ENCODE results near the gene PPP6R2. TPM values are rescaled to one million over a fixed set of nuclear protein-coding genes. Genes with fewer than 3 reads are reported as not detected.

Gene PPP6R2
- total RNA-seq, 1 experiment from 2014 or later = 47.8 TPM

GRCh38 chr22:50326956-50327710 lies 16.0 kb upstream of the PPP6R2 start, which contains the start of gene DENND6B (continued):
- TF ChIP-seq, protein P1, sequence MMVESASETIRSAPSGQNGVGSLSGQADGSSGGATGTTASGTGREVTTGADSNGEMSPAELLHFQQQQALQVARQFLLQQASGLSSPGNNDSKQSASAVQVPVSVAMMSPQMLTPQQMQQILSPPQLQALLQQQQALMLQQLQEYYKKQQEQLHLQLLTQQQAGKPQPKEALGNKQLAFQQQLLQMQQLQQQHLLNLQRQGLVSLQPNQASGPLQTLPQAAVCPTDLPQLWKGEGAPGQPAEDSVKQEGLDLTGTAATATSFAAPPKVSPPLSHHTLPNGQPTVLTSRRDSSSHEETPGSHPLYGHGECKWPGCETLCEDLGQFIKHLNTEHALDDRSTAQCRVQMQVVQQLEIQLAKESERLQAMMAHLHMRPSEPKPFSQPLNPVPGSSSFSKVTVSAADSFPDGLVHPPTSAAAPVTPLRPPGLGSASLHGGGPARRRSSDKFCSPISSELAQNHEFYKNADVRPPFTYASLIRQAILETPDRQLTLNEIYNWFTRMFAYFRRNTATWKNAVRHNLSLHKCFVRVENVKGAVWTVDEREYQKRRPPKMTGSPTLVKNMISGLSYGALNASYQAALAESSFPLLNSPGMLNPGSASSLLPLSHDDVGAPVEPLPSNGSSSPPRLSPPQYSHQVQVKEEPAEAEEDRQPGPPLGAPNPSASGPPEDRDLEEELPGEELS (CRISPR knock-in tag; IDR thresholded peaks at IDR 0.05) = no peak
- no peak for TF ChIP-seq JAZF1 (CRISPR knock-in tag; IDR thresholded peaks at IDR 0.05)
- TF ChIP-seq, protein P2, sequence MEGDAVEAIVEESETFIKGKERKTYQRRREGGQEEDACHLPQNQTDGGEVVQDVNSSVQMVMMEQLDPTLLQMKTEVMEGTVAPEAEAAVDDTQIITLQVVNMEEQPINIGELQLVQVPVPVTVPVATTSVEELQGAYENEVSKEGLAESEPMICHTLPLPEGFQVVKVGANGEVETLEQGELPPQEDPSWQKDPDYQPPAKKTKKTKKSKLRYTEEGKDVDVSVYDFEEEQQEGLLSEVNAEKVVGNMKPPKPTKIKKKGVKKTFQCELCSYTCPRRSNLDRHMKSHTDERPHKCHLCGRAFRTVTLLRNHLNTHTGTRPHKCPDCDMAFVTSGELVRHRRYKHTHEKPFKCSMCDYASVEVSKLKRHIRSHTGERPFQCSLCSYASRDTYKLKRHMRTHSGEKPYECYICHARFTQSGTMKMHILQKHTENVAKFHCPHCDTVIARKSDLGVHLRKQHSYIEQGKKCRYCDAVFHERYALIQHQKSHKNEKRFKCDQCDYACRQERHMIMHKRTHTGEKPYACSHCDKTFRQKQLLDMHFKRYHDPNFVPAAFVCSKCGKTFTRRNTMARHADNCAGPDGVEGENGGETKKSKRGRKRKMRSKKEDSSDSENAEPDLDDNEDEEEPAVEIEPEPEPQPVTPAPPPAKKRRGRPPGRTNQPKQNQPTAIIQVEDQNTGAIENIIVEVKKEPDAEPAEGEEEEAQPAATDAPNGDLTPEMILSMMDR (IDR thresholded peaks at IDR 0.05) = peak; percentile 33; the same call in 1 of the 2 replicates
- TF ChIP-seq, protein P3, sequence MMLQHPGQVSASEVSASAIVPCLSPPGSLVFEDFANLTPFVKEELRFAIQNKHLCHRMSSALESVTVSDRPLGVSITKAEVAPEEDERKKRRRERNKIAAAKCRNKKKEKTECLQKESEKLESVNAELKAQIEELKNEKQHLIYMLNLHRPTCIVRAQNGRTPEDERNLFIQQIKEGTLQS (CRISPR knock-in tag; conservative IDR thresholded peaks at IDR 0.05) = no peak
- no peak for TF ChIP-seq FOXK1 (CRISPR knock-in tag; IDR thresholded peaks at IDR 0.05)
- no peak for TF ChIP-seq CREM (CRISPR knock-in tag; IDR thresholded peaks at IDR 0.05)
- TF ChIP-seq CREB1 (CRISPR knock-in tag; IDR thresholded peaks at IDR 0.05) = no peak
- no peak for TF ChIP-seq HMGA2 (CRISPR knock-in tag; IDR thresholded peaks at IDR 0.05)
- TF ChIP-seq E2F1 (CRISPR knock-in tag; IDR thresholded peaks at IDR 0.05) = no peak
- peak; percentile 70 for TF ChIP-seq SP1 (CRISPR knock-in tag; conservative IDR thresholded peaks at IDR 0.05)
- TF ChIP-seq, protein P4, sequence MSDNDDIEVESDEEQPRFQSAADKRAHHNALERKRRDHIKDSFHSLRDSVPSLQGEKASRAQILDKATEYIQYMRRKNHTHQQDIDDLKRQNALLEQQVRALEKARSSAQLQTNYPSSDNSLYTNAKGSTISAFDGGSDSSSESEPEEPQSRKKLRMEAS (CRISPR knock-in tag; IDR thresholded peaks at IDR 0.05) = peak; percentile 69; the same call in 1 of the 2 replicates
- no peak for TF ChIP-seq TP53 (CRISPR knock-in tag; IDR thresholded peaks at IDR 0.05)
- TF ChIP-seq, protein P5, sequence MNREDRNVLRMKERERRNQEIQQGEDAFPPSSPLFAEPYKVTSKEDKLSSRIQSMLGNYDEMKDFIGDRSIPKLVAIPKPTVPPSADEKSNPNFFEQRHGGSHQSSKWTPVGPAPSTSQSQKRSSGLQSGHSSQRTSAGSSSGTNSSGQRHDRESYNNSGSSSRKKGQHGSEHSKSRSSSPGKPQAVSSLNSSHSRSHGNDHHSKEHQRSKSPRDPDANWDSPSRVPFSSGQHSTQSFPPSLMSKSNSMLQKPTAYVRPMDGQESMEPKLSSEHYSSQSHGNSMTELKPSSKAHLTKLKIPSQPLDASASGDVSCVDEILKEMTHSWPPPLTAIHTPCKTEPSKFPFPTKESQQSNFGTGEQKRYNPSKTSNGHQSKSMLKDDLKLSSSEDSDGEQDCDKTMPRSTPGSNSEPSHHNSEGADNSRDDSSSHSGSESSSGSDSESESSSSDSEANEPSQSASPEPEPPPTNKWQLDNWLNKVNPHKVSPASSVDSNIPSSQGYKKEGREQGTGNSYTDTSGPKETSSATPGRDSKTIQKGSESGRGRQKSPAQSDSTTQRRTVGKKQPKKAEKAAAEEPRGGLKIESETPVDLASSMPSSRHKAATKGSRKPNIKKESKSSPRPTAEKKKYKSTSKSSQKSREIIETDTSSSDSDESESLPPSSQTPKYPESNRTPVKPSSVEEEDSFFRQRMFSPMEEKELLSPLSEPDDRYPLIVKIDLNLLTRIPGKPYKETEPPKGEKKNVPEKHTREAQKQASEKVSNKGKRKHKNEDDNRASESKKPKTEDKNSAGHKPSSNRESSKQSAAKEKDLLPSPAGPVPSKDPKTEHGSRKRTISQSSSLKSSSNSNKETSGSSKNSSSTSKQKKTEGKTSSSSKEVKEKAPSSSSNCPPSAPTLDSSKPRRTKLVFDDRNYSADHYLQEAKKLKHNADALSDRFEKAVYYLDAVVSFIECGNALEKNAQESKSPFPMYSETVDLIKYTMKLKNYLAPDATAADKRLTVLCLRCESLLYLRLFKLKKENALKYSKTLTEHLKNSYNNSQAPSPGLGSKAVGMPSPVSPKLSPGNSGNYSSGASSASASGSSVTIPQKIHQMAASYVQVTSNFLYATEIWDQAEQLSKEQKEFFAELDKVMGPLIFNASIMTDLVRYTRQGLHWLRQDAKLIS (CRISPR knock-in tag; IDR thresholded peaks at IDR 0.05; ENCODE audit: borderline replicate concordance) = no peak
- TF ChIP-seq SMAD3 (CRISPR knock-in tag; IDR thresholded peaks at IDR 0.05; ENCODE audit: borderline replicate concordance) = no peak
- no peak for TF ChIP-seq ZBTB43 (CRISPR knock-in tag; IDR thresholded peaks at IDR 0.05)
- no peak for TF ChIP-seq IRF2 (CRISPR knock-in tag; IDR thresholded peaks at IDR 0.05; ENCODE audit: borderline replicate concordance, low read depth)
- peak; percentile 91 for TF ChIP-seq HMGXB4 (CRISPR knock-in tag; IDR thresholded peaks at IDR 0.05)
- peak; percentile 62; the same call in 1 of the 2 replicates for TF ChIP-seq TCF7 (CRISPR knock-in tag; IDR thresholded peaks at IDR 0.05; ENCODE audit: low read depth)
- TF ChIP-seq SMAD4 (CRISPR knock-in tag; IDR thresholded peaks at IDR 0.05) = no peak
- TF ChIP-seq, protein P6, sequence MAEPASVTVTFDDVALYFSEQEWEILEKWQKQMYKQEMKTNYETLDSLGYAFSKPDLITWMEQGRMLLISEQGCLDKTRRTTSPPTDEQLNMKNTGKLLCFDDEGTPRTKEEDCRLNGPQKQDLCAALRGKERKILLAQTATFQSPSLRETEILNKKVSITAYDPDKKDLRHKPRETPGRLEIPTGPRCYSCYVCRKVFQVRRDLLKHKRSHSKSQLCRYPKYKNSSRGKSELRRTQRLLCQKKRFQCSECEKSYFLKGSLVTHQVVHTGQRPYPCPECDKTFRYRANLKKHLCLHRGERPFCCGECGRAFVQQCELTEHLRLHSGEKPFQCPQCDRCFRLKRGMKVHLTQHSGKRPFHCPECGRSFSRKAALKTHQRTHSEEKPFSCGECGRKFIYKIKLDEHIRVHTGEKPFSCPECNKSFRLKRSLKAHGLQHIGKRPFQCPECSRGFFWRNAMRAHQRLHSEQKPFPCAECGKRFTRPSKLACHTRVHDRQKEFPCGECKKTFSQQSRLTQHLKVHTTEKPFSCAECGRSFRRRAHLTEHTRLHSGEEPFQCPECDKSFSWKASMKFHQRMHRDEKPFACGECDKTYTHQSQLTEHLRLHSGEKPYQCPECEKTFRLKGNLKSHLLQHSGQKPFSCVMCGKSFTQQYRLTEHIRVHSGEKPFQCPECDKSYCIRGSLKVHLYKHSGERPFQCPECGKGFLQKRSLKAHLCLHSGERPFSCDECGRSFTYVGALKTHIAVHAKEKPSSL (CRISPR knock-in tag; conservative IDR thresholded peaks at IDR 0.05) = no peak
- TF ChIP-seq ETV6 (CRISPR knock-in tag; IDR thresholded peaks at IDR 0.05) = peak; percentile 31; the same call in 1 of the 2 replicates
- no peak for TF ChIP-seq NFE2L1 (CRISPR knock-in tag; IDR thresholded peaks at IDR 0.05)
